Esophagus squamous epithelium (tissue), 5 donors: Measurements from ENCODE around the gene PTPRD. TPM values are rescaled to one million over a fixed set of nuclear protein-coding genes. Genes with fewer than 3 reads are reported as not detected.

Experiments used
- DNase-seq: peaks from one replicate; lab custom pipeline; 2025; lab: John Stamatoyannopoulos, UW
- H3K27ac ChIP-seq, 4 donors: fragments of 200-600 bp; sonication (generic); one replicate each; pipeline ENCODE4 v1.5.1; 2016 to 2019; ENCODE audit warnings: mild to moderate bottlenecking in 1 of 4
- H3K27me3 ChIP-seq, 4 donors: fragments of 200-600 bp; sonication (generic); 1 replicate in 3 of 4; 2 replicates in 1 of 4; pipeline versions ENCODE4 v1.5.1 to v1.6.0; 2017 to 2021; ENCODE audit warnings: antibody characterized with exemption in 1 of 4
- H3K36me3 ChIP-seq, 3 donors: fragments of 200-600 bp; sonication (generic); one replicate each; pipeline ENCODE4 v1.5.1; 2016 to 2019
- H3K4me1 ChIP-seq, 3 donors: fragments of 200-600 bp; sonication (generic); one replicate each; pipeline ENCODE4 v1.5.1; 2017 to 2019
- H3K4me3 ChIP-seq, 4 donors: fragments of 200-600 bp; sonication (generic); 1 replicate in 3 of 4; 2 replicates in 1 of 4; pipeline ENCODE4 v1.5.1; 2016 to 2019; ENCODE audit warnings: mild to moderate bottlenecking in 2 of 4, moderate library complexity in 1 of 4
- H3K9me3 ChIP-seq, 3 donors: fragments of 200-600 bp; sonication (generic); one replicate each; pipeline ENCODE4 v1.5.1; 2016 to 2019
- CTCF ChIP-seq, 6 experiments: fragments of 450-650 bp in 4 of 6; fragments of 200-600 bp in 2 of 6; sonication (generic) in 2 of 6; IDR thresholded peaks; one replicate each; pipeline ENCODE4 v1.5.1; 2016 to 2019; ENCODE audit warnings: antibody characterized with exemption in 6 of 6, mild to moderate bottlenecking in 4 of 6, moderate library complexity in 4 of 6
- POLR2A ChIP-seq, 4 donors: fragments of 450-650 bp; IDR thresholded peaks; one replicate each; pipeline ENCODE4 v1.6.1; 2017; ENCODE audit warnings: antibody characterized with exemption in 4 of 4, mild to moderate bottlenecking in 4 of 4, moderate library complexity in 3 of 4
- WGBS, 2 donors: methylation state at CpG; one replicate each; pipeline ENCODE4 v1.1.5; 2018; 5-methylcytosine and 5-hydroxymethylcytosine counted together
- intact Hi-C: fragments of 100-400 bp; cut with DNase I; formaldehyde crosslinking; loops from one replicate; pipeline ENCODE4 v1.15.0; 2022
- total RNA-seq, 4 donors: library from RNA; depleted of rRNA; stranded (reverse); fragments of >200 nt; gene quantifications; one replicate each; pipeline ENCODE4 v1.1.0, GENCODE V29; 2016
- donor health status: DM: yes; HTN: yes; CAD: no.

Gene PTPRD
- total RNA-seq, 4 donors from 2014 or later: 0.23 to 16.3 (median 6.6) TPM

GRCh38 chr9:9970514-9970913 lies 642.3 kb downstream of the PTPRD start:
- Histone ChIP-seq H3K27me3 (no peaks in the 10 kb centered on the region), H3K9me3 (no peaks in the 10 kb centered on the region), H3K27ac (no peak overlapping the region), H3K4me3 (no peak overlapping the region), H3K4me1 (no peaks in the 10 kb centered on the region), H3K36me3 (no peaks in the 10 kb centered on the region)
- DNase-seq: no peak
- 74% methylated on average over 5 of the region's 5 CpGs for WGBS, 2 donors
- intact Hi-C loops: no loop called here
- no peak for TF ChIP-seq POLR2A (IDR thresholded peaks at IDR 0.05)
- TF ChIP-seq CTCF (IDR thresholded peaks at IDR 0.05): no peak

- TF ChIP-seq CTCF (IDR thresholded peaks at IDR 0.05): no peak
- no peak for TF ChIP-seq POLR2A (IDR thresholded peaks at IDR 0.05)
- WGBS, 2 donors: 58 to 70% methylated on average over 3 of the region's 3 CpGs
- H3K4me1 ChIP-seq: no peaks in the 10 kb centered on the region
- no peak overlapping the region for H3K27ac ChIP-seq
- no peaks in the 10 kb centered on the region for H3K36me3 ChIP-seq
- no peak for DNase-seq
- H3K27me3 ChIP-seq: no peaks in the 10 kb centered on the region
- intact Hi-C loops: no loop called here
- H3K9me3 ChIP-seq: no peaks in the 10 kb centered on the region
- no peak overlapping the region for H3K4me3 ChIP-seq
These were observed 649.0 kb downstream of the PTPRD start for GRCh38 chr9:9963841-9964240.

- 63 to 64% methylated on average over 1 of the region's 1 CpG for WGBS, 2 donors
- no peaks in the 10 kb centered on the region for H3K4me1 ChIP-seq
- H3K4me3 ChIP-seq: no peak overlapping the region
- TF ChIP-seq CTCF (IDR thresholded peaks at IDR 0.05): no peak
- H3K27ac ChIP-seq: no peak overlapping the region
- intact Hi-C loops: no loop called here
- no peaks in the 10 kb centered on the region for H3K36me3 ChIP-seq
- no peaks in the 10 kb centered on the region for H3K9me3 ChIP-seq
- no peak for DNase-seq
- H3K27me3 ChIP-seq: no peaks in the 10 kb centered on the region
These were observed 650.9 kb downstream of the PTPRD start for GRCh38 chr9:9961934-9962333.

- intact Hi-C loops: no loop called here
- no peak overlapping the region for H3K27ac ChIP-seq
- H3K4me1 ChIP-seq: no peaks in the 10 kb centered on the region
- no peaks in the 10 kb centered on the region for H3K27me3 ChIP-seq
- DNase-seq: no peak
- H3K9me3 ChIP-seq: no peaks in the 10 kb centered on the region
- TF ChIP-seq POLR2A (IDR thresholded peaks at IDR 0.05): no peak
- WGBS, 2 donors: 10 to 29% methylated on average over 2 of the region's 2 CpGs
- H3K4me3 ChIP-seq: no peak overlapping the region
- H3K36me3 ChIP-seq: no peaks in the 10 kb centered on the region
These were observed 651.3 kb downstream of the PTPRD start for GRCh38 chr9:9961487-9961886.

GRCh38 chr9:9951556-9952160 lies 661.1 kb downstream of the PTPRD start:
- intact Hi-C loops: no loop called here
- no peaks in the 10 kb centered on the region for H3K27me3 ChIP-seq

More at GRCh38 chr9:9951556-9952160, 661.1 kb downstream of the PTPRD start:
- Histone ChIP-seq H3K27ac (no peak overlapping the region), H3K9me3 (no peaks in the 10 kb centered on the region), H3K4me1 (no peaks in the 10 kb centered on the region), H3K36me3 (no peaks in the 10 kb centered on the region), H3K4me3 (no peak overlapping the region)
- DNase-seq: no peak
- 62 to 70% methylated on average over 3 of the region's 3 CpGs for WGBS, 2 donors
- no peak for TF ChIP-seq POLR2A (IDR thresholded peaks at IDR 0.05)
- no peak for TF ChIP-seq CTCF (IDR thresholded peaks at IDR 0.05)
